Liver (tissue), 3 donors: ENCODE measurements around the gene EMP3.

Experiments
- FOXA1 ChIP-seq: IDR thresholded peaks from 2 replicates; pipeline ENCODE4 v1.6.1; 2016; ENCODE audit warnings: antibody characterized with exemption
- GABPA ChIP-seq, 2 donors: IDR thresholded peaks in 1 of 2; conservative IDR thresholded peaks in 1 of 2; 2 replicates each; pipeline ENCODE4 v1.6.1; 2016; ENCODE audit warnings: antibody characterized with exemption in 2 of 2, mild to moderate bottlenecking in 1 of 2, moderate library complexity in 1 of 2
- HNF4A ChIP-seq, 2 donors: conservative IDR thresholded peaks; 2 replicates each; pipeline ENCODE4 v1.6.1; 2016; ENCODE audit warnings: antibody characterized with exemption in 2 of 2, mild to moderate bottlenecking in 2 of 2
- JUND ChIP-seq, 2 donors: IDR thresholded peaks; 2 replicates each; pipeline ENCODE4 v1.6.1; 2016; ENCODE audit warnings: antibody characterized with exemption in 2 of 2
- RAD21 ChIP-seq, 2 donors: IDR thresholded peaks; 2 replicates each; pipeline ENCODE4 v1.6.1; 2016; ENCODE audit warnings: antibody characterized with exemption in 2 of 2, mild to moderate bottlenecking in 2 of 2
- RXRA ChIP-seq, 2 donors: IDR thresholded peaks; 2 replicates each; pipeline ENCODE4 v1.6.1; 2017 to 2018; ENCODE audit warnings: antibody characterized with exemption in 2 of 2, mild to moderate bottlenecking in 1 of 2
- SP1 ChIP-seq: IDR thresholded peaks from 2 replicates; pipeline ENCODE4 v1.6.1; 2018; ENCODE audit warnings: antibody characterized with exemption, mild to moderate bottlenecking
- TAF1 ChIP-seq: conservative IDR thresholded peaks from 2 replicates; pipeline ENCODE4 v1.6.1; 2016; ENCODE audit warnings: antibody characterized with exemption, mild to moderate bottlenecking
- YY1 ChIP-seq: IDR thresholded peaks from 2 replicates; pipeline ENCODE4 v1.6.1; 2016; ENCODE audit warnings: antibody characterized with exemption, mild to moderate bottlenecking
- TF ChIP-seq, protein P1 (sequence below): fragments of 150-350 bp; IDR thresholded peaks from 2 replicates; pipeline ENCODE4 v1.5.1; 2017; ENCODE audit warnings: improper control_type of control experiment, low read depth, low read length; ENCODE audit not compliant: missing input control
- TF ChIP-seq, protein P2 (sequence below): IDR thresholded peaks from 2 replicates; pipeline ENCODE4 v1.6.1; 2016; ENCODE audit warnings: antibody characterized with exemption, mild to moderate bottlenecking
- TF ChIP-seq, protein P3 (sequence below): IDR thresholded peaks from 2 replicates; pipeline ENCODE4 v1.6.1; 2016; ENCODE audit warnings: antibody characterized with exemption
- TF ChIP-seq, protein P4 (sequence below): IDR thresholded peaks from 2 replicates; pipeline ENCODE4 v1.6.1; 2016; ENCODE audit warnings: antibody characterized with exemption
- TF ChIP-seq, protein P5 (sequence below): IDR thresholded peaks from 2 replicates; pipeline ENCODE4 v1.6.1; 2016; ENCODE audit warnings: antibody characterized with exemption
- donor health status: healthy.
- donor health status: healthy.

DNA sequence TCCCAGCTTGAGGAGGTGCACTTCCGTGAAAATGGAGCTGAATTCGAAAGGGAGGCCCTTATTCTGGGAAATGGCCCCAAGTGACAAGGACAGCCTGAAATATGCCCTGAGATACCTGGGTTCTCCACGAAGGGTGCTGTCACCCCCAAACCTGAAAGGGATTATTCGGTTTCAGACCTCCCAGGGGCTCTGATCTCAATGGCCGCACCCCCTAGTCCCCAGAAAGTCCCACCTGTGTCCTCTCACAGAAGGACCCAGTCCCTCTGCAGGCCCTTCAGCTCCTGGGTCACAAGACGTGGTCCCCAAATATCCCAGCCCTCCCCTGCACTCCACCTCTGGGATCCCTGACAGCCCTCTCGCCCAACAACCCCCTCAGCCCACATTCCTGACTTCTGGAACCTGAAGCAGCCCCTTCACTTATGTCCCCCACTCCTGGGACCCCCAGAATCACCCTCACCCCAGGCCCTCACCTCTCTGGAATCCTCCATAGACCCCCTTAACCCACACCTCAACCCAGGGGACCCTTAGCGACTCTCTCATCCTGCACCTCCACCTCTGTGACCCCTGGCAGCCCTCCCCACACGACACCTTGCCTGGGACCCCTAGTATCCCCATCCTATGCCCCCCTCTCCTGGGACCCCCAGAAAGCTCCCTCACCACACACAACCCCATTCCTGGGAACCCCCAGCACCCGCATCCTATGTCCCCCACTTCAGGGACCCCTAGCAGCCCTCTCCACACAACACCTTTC, 39.4 kb downstream of the EMP3 start:
- TF ChIP-seq, protein P1, sequence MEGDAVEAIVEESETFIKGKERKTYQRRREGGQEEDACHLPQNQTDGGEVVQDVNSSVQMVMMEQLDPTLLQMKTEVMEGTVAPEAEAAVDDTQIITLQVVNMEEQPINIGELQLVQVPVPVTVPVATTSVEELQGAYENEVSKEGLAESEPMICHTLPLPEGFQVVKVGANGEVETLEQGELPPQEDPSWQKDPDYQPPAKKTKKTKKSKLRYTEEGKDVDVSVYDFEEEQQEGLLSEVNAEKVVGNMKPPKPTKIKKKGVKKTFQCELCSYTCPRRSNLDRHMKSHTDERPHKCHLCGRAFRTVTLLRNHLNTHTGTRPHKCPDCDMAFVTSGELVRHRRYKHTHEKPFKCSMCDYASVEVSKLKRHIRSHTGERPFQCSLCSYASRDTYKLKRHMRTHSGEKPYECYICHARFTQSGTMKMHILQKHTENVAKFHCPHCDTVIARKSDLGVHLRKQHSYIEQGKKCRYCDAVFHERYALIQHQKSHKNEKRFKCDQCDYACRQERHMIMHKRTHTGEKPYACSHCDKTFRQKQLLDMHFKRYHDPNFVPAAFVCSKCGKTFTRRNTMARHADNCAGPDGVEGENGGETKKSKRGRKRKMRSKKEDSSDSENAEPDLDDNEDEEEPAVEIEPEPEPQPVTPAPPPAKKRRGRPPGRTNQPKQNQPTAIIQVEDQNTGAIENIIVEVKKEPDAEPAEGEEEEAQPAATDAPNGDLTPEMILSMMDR: no peak
- TF ChIP-seq FOXA1: no peak
- TF ChIP-seq, protein P2, sequence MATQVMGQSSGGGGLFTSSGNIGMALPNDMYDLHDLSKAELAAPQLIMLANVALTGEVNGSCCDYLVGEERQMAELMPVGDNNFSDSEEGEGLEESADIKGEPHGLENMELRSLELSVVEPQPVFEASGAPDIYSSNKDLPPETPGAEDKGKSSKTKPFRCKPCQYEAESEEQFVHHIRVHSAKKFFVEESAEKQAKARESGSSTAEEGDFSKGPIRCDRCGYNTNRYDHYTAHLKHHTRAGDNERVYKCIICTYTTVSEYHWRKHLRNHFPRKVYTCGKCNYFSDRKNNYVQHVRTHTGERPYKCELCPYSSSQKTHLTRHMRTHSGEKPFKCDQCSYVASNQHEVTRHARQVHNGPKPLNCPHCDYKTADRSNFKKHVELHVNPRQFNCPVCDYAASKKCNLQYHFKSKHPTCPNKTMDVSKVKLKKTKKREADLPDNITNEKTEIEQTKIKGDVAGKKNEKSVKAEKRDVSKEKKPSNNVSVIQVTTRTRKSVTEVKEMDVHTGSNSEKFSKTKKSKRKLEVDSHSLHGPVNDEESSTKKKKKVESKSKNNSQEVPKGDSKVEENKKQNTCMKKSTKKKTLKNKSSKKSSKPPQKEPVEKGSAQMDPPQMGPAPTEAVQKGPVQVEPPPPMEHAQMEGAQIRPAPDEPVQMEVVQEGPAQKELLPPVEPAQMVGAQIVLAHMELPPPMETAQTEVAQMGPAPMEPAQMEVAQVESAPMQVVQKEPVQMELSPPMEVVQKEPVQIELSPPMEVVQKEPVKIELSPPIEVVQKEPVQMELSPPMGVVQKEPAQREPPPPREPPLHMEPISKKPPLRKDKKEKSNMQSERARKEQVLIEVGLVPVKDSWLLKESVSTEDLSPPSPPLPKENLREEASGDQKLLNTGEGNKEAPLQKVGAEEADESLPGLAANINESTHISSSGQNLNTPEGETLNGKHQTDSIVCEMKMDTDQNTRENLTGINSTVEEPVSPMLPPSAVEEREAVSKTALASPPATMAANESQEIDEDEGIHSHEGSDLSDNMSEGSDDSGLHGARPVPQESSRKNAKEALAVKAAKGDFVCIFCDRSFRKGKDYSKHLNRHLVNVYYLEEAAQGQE: no peak
- TF ChIP-seq, protein P3, sequence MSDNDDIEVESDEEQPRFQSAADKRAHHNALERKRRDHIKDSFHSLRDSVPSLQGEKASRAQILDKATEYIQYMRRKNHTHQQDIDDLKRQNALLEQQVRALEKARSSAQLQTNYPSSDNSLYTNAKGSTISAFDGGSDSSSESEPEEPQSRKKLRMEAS: no peak
- TF ChIP-seq JUND (IDR thresholded peaks at IDR 0.05): no peak
- TF ChIP-seq, protein P4, sequence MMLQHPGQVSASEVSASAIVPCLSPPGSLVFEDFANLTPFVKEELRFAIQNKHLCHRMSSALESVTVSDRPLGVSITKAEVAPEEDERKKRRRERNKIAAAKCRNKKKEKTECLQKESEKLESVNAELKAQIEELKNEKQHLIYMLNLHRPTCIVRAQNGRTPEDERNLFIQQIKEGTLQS: no peak
- no peak for TF ChIP-seq TAF1
- TF ChIP-seq YY1: no peak
- no peak for TF ChIP-seq RAD21 (IDR thresholded peaks at IDR 0.05)
- no peak for TF ChIP-seq HNF4A (conservative IDR thresholded peaks at IDR 0.05)
- TF ChIP-seq, protein P5, sequence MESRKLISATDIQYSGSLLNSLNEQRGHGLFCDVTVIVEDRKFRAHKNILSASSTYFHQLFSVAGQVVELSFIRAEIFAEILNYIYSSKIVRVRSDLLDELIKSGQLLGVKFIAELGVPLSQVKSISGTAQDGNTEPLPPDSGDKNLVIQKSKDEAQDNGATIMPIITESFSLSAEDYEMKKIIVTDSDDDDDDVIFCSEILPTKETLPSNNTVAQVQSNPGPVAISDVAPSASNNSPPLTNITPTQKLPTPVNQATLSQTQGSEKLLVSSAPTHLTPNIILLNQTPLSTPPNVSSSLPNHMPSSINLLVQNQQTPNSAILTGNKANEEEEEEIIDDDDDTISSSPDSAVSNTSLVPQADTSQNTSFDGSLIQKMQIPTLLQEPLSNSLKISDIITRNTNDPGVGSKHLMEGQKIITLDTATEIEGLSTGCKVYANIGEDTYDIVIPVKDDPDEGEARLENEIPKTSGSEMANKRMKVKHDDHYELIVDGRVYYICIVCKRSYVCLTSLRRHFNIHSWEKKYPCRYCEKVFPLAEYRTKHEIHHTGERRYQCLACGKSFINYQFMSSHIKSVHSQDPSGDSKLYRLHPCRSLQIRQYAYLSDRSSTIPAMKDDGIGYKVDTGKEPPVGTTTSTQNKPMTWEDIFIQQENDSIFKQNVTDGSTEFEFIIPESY: no peak
- TF ChIP-seq GABPA (IDR thresholded peaks at IDR 0.05 in 1 of 2, conservative IDR thresholded peaks at IDR 0.05 in 1 of 2): no peak
- TF ChIP-seq SP1: no peak
- TF ChIP-seq RXRA (IDR thresholded peaks at IDR 0.05): no peak
